Mesenchymal stem cell (in vitro differentiated cells and primary cell): ENCODE measurements around the gene ALKAL2. TPM values are rescaled to one million over a fixed set of nuclear protein-coding genes. Genes with fewer than 3 reads are reported as not detected.
"Not testable (repeated sequence)": the region's sequence is repeated elsewhere in the genome, so short reads cannot be mapped to it uniquely, and the experiment has no call there.

Source experiments
- DNase-seq: peaks from one replicate; pipeline ENCODE4 v3.0.0-alpha.2; 2013
- H2AFZ ChIP-seq: one replicate; pipeline ENCODE4 v1.6.1; 2013; ENCODE audit warnings: low read depth, mild to moderate bottlenecking, control low read depth, inconsistent platforms, low read length, moderate library complexity
- H2AK5ac ChIP-seq: 2 replicates; pipeline ENCODE4 v1.6.1; 2013; ENCODE audit warnings: low read length, moderate library complexity, mild to moderate bottlenecking, inconsistent platforms; ENCODE audit not compliant: severe bottlenecking
- H2BK120ac ChIP-seq: one replicate; pipeline ENCODE4 v1.6.1; 2013; ENCODE audit warnings: low read depth, mild to moderate bottlenecking, inconsistent platforms, low read length, moderate library complexity
- H2BK12ac ChIP-seq, 2 experiments: one replicate each; pipeline ENCODE4 v1.6.1; 2013; ENCODE audit warnings: inconsistent platforms in 2 of 2, low read length in 2 of 2, mild to moderate bottlenecking in 2 of 2, moderate library complexity in 2 of 2, control low read depth in 1 of 2
- H2BK15ac ChIP-seq: one replicate; pipeline ENCODE4 v1.6.1; 2013; ENCODE audit warnings: mild to moderate bottlenecking, low read depth, inconsistent platforms; ENCODE audit not compliant: poor library complexity, severe bottlenecking
- H2BK5ac ChIP-seq: 2 replicates; pipeline ENCODE4 v1.6.1; 2013; ENCODE audit warnings: low read depth, mild to moderate bottlenecking, low read length, control low read depth, inconsistent platforms; ENCODE audit not compliant: poor library complexity, severe bottlenecking
- H3K14ac ChIP-seq, 2 experiments: one replicate each; pipeline ENCODE4 v1.6.1; 2013; ENCODE audit warnings: inconsistent platforms in 2 of 2, low read length in 2 of 2, control low read depth in 1 of 2, mild to moderate bottlenecking in 1 of 2, moderate library complexity in 1 of 2
- H3K18ac ChIP-seq, 2 experiments: one replicate each; pipeline ENCODE4 v1.6.1; 2013; ENCODE audit warnings: inconsistent platforms in 2 of 2, low read length in 2 of 2, control low read depth in 1 of 2, low read depth in 1 of 2, mild to moderate bottlenecking in 1 of 2
- H3K23ac ChIP-seq, 2 experiments: one replicate each; pipeline ENCODE4 v1.6.1; 2013; ENCODE audit warnings: inconsistent platforms in 2 of 2, low read length in 2 of 2, mild to moderate bottlenecking in 2 of 2, moderate library complexity in 2 of 2, control low read depth in 1 of 2
- H3K27ac ChIP-seq: 2 replicates; pipeline ENCODE4 v1.5.1; 2013; ENCODE audit warnings: mild to moderate bottlenecking, moderate library complexity, low read length, control low read depth, inconsistent platforms; ENCODE audit not compliant: poor library complexity, severe bottlenecking
- H3K27me3 ChIP-seq, 2 experiments: 2 replicates each; pipeline versions ENCODE4 v1.6.1 to v1.7.0; 2013; ENCODE audit warnings: low read length in 2 of 2, mild to moderate bottlenecking in 2 of 2, moderate library complexity in 2 of 2, control low read depth in 1 of 2, inconsistent platforms in 1 of 2; ENCODE audit not compliant: control insufficient read depth in 1 of 2, insufficient read depth in 1 of 2
- H3K36me3 ChIP-seq, 2 experiments: 2 replicates each; pipeline versions ENCODE4 v1.6.1 to v1.7.0; 2013; ENCODE audit warnings: low read length in 2 of 2, control low read depth in 1 of 2, inconsistent platforms in 1 of 2, low read depth in 1 of 2, mild to moderate bottlenecking in 1 of 2; ENCODE audit not compliant: insufficient read depth in 2 of 2, control insufficient read depth in 1 of 2
- H3K4ac ChIP-seq, 2 experiments: one replicate each; pipeline ENCODE4 v1.6.1; 2013; ENCODE audit warnings: inconsistent platforms in 2 of 2, low read length in 2 of 2, mild to moderate bottlenecking in 2 of 2, moderate library complexity in 2 of 2, control low read depth in 1 of 2, low read depth in 1 of 2
- H3K4me1 ChIP-seq: 2 replicates; pipeline ENCODE4 v1.6.1; 2013; ENCODE audit warnings: low read depth, low read length, control low read depth; ENCODE audit not compliant: control insufficient read depth, insufficient read depth
- H3K4me2 ChIP-seq: 2 replicates; pipeline ENCODE4 v1.6.1; 2013; ENCODE audit warnings: low read length, mild to moderate bottlenecking, inconsistent platforms; ENCODE audit not compliant: poor library complexity, severe bottlenecking
- H3K4me3 ChIP-seq, 2 experiments: 2 replicates each; pipeline versions ENCODE4 v1.5.1 to v1.7.0; 2013; ENCODE audit warnings: low read length in 2 of 2, mild to moderate bottlenecking in 2 of 2, control low read depth in 1 of 2, low read depth in 1 of 2; ENCODE audit not compliant: insufficient read depth in 1 of 2
- H3K79me1 ChIP-seq: replicated peaks from 2 replicates; pipeline ENCODE4 v1.6.1; 2013; ENCODE audit warnings: mild to moderate bottlenecking, control low read depth, low read length, inconsistent platforms; ENCODE audit not compliant: poor library complexity, severe bottlenecking
- H3K9ac ChIP-seq: 2 replicates; pipeline ENCODE4 v1.7.0; 2013; ENCODE audit warnings: mild to moderate bottlenecking, low read length, moderate library complexity
- H3K9me3 ChIP-seq: 2 replicates; pipeline ENCODE4 v1.7.0; 2013; ENCODE audit warnings: mild to moderate bottlenecking, low read length; ENCODE audit not compliant: control insufficient read depth
- H4K8ac ChIP-seq: one replicate; pipeline ENCODE4 v1.6.1; 2013; ENCODE audit warnings: inconsistent platforms, mild to moderate bottlenecking, low read length, moderate library complexity
- H4K91ac ChIP-seq: one replicate; pipeline ENCODE4 v1.6.1; 2013; ENCODE audit warnings: mild to moderate bottlenecking, low read length, inconsistent platforms
- WGBS: methylation state at CpG from one replicate; pipeline ENCODE4 v1.1.7; 2013; ENCODE audit warnings: mixed read lengths; 5-methylcytosine and 5-hydroxymethylcytosine counted together
- polyA plus RNA-seq, 2 experiments: library from polyadenylated mRNA; stranded (reverse); fragments of 200-250 nt; gene quantifications; one replicate each; pipeline ENCODE4 v1.2.3, GENCODE V29; 2013

The ALKAL2 gene, protein sequence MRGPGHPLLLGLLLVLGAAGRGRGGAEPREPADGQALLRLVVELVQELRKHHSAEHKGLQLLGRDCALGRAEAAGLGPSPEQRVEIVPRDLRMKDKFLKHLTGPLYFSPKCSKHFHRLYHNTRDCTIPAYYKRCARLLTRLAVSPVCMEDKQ
- polyA plus RNA-seq (2013, experiment 1 of 2) = 2.4 TPM
- 2.5 TPM for polyA plus RNA-seq (2013, experiment 2 of 2)

DNA sequence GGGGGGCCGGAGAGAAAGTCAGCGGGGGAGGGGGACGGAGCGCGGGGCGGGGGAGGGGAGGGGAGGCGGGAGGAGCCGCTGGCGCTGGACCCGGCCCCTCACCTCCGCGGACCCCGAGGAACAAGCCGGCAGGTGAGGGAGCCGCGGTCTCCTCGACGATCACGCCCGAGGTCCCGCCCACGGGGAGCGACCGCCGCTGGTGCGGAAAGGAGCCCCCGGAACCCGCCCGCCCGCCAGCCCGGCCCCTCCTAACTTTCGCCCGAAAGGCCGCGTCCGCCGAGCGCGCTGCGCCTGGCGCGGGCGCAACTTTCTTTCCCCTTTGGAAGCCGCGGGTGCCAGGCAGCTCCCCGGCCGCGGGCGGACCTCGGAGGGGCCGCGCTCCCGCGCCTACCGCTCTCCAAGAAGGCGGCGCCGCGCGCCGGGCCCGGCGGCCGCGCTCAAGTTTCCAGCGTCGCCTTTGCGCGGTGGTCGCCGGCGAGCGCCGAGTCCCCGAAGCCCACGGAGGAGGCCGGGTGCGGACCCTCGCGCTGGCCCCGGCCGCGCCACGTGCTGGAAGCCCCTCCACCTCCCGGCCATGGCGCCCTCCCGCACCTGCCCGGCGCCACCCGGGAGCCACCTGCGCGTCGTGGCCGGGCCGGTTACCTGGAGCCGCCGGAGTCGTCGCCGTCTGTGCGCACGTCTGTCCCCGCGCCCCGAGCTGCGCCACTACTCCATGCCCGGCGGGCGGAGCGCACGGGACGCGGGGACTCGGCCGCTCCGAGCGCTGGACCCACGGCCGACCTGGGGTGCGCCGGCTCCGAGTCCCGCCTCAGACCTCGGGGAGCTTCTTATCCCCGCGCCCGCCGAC lies at the start of gene ALKAL2:
TSS of gene ALKAL2 (minus strand) at position 181 of the 847 bp plus-strand sequence. CDS start 256 bp downstream, outside the sequence.
- Histone ChIP-seq H3K36me3 (peaks cover 0 to 4% of the 10 kb centered on the region in 2 experiments), H4K8ac (no peak within 1 kb of the TSS), H3K27ac (no peak within 1 kb of the TSS), H3K23ac (peak within 1 kb of the TSS in 1 of 2 experiments; percentile 19), H3K4me3 (peak within 1 kb of the TSS; percentile 45 to 47), H3K4me2 (peak within 1 kb of the TSS; percentile 76), H3K14ac (no peak within 1 kb of the TSS), H3K9ac (no peak within 1 kb of the TSS), H2BK15ac (no peak within 1 kb of the TSS), H3K4me1 (peaks cover 33% of the 10 kb centered on the region), H4K91ac (no peak within 1 kb of the TSS), H2AFZ (no peak within 1 kb of the TSS), H3K9me3 (no peaks in the 10 kb centered on the region), H2BK12ac (no peak within 1 kb of the TSS), H2BK120ac (no peak within 1 kb of the TSS), H3K27me3 (peaks cover 16 to 26% of the 10 kb centered on the region in 2 experiments), H3K79me1 (peaks cover 1% of the 10 kb centered on the region), H2BK5ac (no peak within 1 kb of the TSS), H2AK5ac (no peak within 1 kb of the TSS), H3K18ac (no peak within 1 kb of the TSS), H3K4ac (no peak within 1 kb of the TSS)
- 1% methylated on average over 64 of the region's 128 CpGs for WGBS
- DNase-seq = peak; percentile 15

DNA sequence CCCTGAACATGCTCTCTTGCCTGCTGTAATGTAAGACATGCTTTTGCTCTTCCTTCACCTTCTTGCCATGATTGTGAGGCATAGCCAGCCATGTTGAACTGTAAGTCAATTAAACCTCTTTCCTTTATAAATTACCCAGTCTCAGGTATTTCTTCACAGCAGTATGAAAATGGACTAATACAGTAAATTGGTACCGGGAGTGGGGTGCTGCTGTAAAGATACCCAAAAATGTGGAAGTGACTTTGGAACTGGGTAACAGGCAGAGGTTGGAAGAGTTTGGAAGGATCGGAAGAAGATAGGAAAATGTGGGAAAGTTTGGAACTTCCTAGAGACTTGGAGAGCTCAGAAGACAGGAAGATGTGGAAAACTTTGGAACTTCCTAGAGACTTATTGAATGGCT lies 49.1 kb upstream of the ALKAL2 start:
- not testable (repeated sequence) for H2BK12ac ChIP-seq, H3K4me2 ChIP-seq, H2BK5ac ChIP-seq, H2AK5ac ChIP-seq, H3K23ac ChIP-seq, H3K79me1 ChIP-seq, H3K14ac ChIP-seq, H3K4me1 ChIP-seq, H3K27ac ChIP-seq, H3K36me3 ChIP-seq, H3K4me3 ChIP-seq, H2AFZ ChIP-seq, H2BK120ac ChIP-seq, H3K9ac ChIP-seq, H3K27me3 ChIP-seq, H3K18ac ChIP-seq, H3K4ac ChIP-seq, H2BK15ac ChIP-seq, H4K91ac ChIP-seq, H4K8ac ChIP-seq, DNase-seq
- H3K9me3 ChIP-seq = peaks cover 28% of the 10 kb centered on the region
- WGBS = 85% methylated on average over 2 of the region's 2 CpGs

DNA sequence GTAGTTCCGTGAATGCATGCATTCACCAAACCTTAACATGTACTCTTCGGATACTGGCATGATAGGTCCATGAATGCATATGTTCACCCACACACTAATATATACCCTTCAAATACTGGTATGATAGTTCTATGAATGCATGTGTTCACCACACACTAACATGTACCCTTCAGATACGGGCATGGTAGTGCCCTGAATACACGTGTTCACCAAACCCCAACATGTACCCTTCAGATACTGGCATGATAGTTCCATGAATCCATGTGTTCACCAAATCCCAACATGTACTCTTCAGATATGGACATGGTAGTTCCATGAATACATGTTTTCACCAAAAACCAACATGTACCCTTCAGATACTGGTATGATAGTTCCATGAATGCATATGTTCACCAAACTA lies 48.5 kb upstream of the ALKAL2 start:
- Histone ChIP-seq H3K14ac (no peak overlapping the region), H3K79me1 (no peaks in the 10 kb centered on the region), H3K4me1 (peaks cover 4% of the 10 kb centered on the region), H3K4me3 (no peak overlapping the region), H2BK120ac (no peak overlapping the region), H3K4ac (no peak overlapping the region), H3K23ac (no peak overlapping the region), H3K27ac (no peak overlapping the region), H2BK12ac (no peak overlapping the region), H4K91ac (no peak overlapping the region), H2BK5ac (no peak overlapping the region), H3K27me3 (no peaks in the 10 kb centered on the region), H4K8ac (no peak overlapping the region), H2AK5ac (no peak overlapping the region), H2BK15ac (no peak overlapping the region), H3K9me3 (peaks cover 28% of the 10 kb centered on the region), H3K36me3 (no peaks in the 10 kb centered on the region), H3K9ac (no peak overlapping the region), H3K18ac (no peak overlapping the region), H2AFZ (no peak overlapping the region), H3K4me2 (no peak overlapping the region)
- no peak for DNase-seq
- 71% methylated on average over 4 of the region's 4 CpGs for WGBS

DNA sequence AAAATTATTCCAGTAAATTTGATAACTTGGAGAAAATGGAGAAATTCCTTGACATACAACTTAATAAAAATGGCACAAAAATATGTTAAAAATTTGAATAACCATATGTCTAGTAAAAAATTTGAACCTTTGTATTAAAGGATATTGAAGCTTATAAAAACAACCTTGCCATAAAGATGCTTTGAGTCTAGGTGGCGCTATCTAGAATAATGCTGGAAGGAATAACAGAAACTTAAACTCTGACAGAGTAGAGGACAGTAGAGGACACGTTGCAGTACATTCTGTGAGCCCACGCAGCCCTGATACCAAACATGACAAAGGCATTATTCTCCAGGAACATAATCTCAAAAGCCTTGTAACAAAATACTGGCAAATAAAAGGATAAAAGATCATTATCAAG lies 44.7 kb upstream of the ALKAL2 start:
- Histone ChIP-seq H3K4ac (no peak overlapping the region), H3K27ac (no peak overlapping the region), H3K23ac (no peak overlapping the region), H3K4me2 (no peak overlapping the region), H3K27me3 (no peaks in the 10 kb centered on the region), H3K4me3 (no peak overlapping the region), H4K91ac (no peak overlapping the region), H3K4me1 (no peaks in the 10 kb centered on the region), H2BK15ac (no peak overlapping the region), H3K18ac (no peak overlapping the region), H3K9ac (no peak overlapping the region), H2BK12ac (no peak overlapping the region), H2BK5ac (no peak overlapping the region), H2AK5ac (no peak overlapping the region), H4K8ac (no peak overlapping the region), H3K14ac (no peak overlapping the region), H3K79me1 (no peaks in the 10 kb centered on the region), H2BK120ac (no peak overlapping the region), H2AFZ (no peak overlapping the region), H3K36me3 (no peaks in the 10 kb centered on the region), H3K9me3 (peaks cover 20% of the 10 kb centered on the region)
- DNase-seq = no peak
- 43% methylated on average over 1 of the region's 3 CpGs for WGBS
